IPS-20b (cell line): ENCODE measurements around the gene GJB1.

Experiments used
- H3K27ac ChIP-seq: one replicate; pipeline ENCODE4 v1.5.1; 2013; ENCODE audit warnings: low read length
- H3K27me3 ChIP-seq: 2 replicates; pipeline ENCODE4 v1.6.1; 2013; ENCODE audit warnings: mild to moderate bottlenecking, low read length, inconsistent platforms; ENCODE audit not compliant: insufficient read depth
- H3K36me3 ChIP-seq: 2 replicates; pipeline ENCODE4 v1.6.1; 2013; ENCODE audit warnings: low read depth, mild to moderate bottlenecking, inconsistent platforms, low read length, moderate library complexity; ENCODE audit not compliant: insufficient read depth
- H3K4me1 ChIP-seq: 2 replicates; pipeline ENCODE4 v1.6.1; 2013; ENCODE audit warnings: mild to moderate bottlenecking, control low read depth, inconsistent platforms, low read length, moderate library complexity; ENCODE audit not compliant: insufficient read depth
- H3K4me3 ChIP-seq: 2 replicates; pipeline ENCODE4 v1.5.1; 2013; ENCODE audit warnings: mild to moderate bottlenecking, low read length, inconsistent platforms
- H3K9ac ChIP-seq: 2 replicates; pipeline ENCODE4 v1.6.1; 2013; ENCODE audit warnings: low read depth, mild to moderate bottlenecking, inconsistent platforms, low read length, moderate library complexity
- H3K9me3 ChIP-seq: 2 replicates; pipeline ENCODE4 v1.6.1; 2013; ENCODE audit warnings: mild to moderate bottlenecking, low read depth, low read length, inconsistent platforms; ENCODE audit not compliant: insufficient read depth

Gene GJB1

GRCh38 chrX:71216485-71216884, 6.5 kb upstream of the GJB1 start:
- H3K4me1 ChIP-seq, result peaks cover 5% of the 10 kb centered on the region; the same call in 1 of the 2 replicates
- H3K36me3 ChIP-seq, result no peaks in the 10 kb centered on the region
- H3K4me3 ChIP-seq, result no peak overlapping the region
- peak overlapping the region; percentile 45; the same call in 1 of the 2 replicates for H3K9ac ChIP-seq
- H3K27me3 ChIP-seq, result no peaks in the 10 kb centered on the region
- no peak overlapping the region for H3K27ac ChIP-seq
- no peaks in the 10 kb centered on the region for H3K9me3 ChIP-seq

- no peak overlapping the region; the same call in 1 of the 2 replicates for H3K9ac ChIP-seq
Measured at GRCh38 chrX:71217298-71217697, 5.7 kb upstream of the GJB1 start.

GRCh38 chrX:71221145-71221544, 1.9 kb upstream of the GJB1 start:
- Histone ChIP-seq H3K27me3 (no peaks in the 10 kb centered on the region), H3K36me3 (no peaks in the 10 kb centered on the region)

More at GRCh38 chrX:71217298-71217697, 5.7 kb upstream of the GJB1 start:
- Histone ChIP-seq H3K4me3 (no peak overlapping the region), H3K9me3 (no peaks in the 10 kb centered on the region), H3K27ac (no peak overlapping the region), H3K27me3 (no peaks in the 10 kb centered on the region), H3K4me1 (peaks cover 5% of the 10 kb centered on the region; the same call in 1 of the 2 replicates), H3K36me3 (no peaks in the 10 kb centered on the region)

GRCh38 chrX:71224098-71224708, 1.2 kb downstream of the GJB1 start:
- no peak overlapping the region for H3K9ac ChIP-seq
- H3K27me3 ChIP-seq, result no peaks in the 10 kb centered on the region
- no peak overlapping the region for H3K4me3 ChIP-seq
- no peaks in the 10 kb centered on the region for H3K36me3 ChIP-seq
- no peaks in the 10 kb centered on the region; the same call in 1 of the 2 replicates for H3K4me1 ChIP-seq
- H3K27ac ChIP-seq, result no peak overlapping the region
- H3K9me3 ChIP-seq, result no peaks in the 10 kb centered on the region

More at GRCh38 chrX:71221145-71221544, 1.9 kb upstream of the GJB1 start:
- H3K4me1 ChIP-seq, result peaks cover 5% of the 10 kb centered on the region; the same call in 1 of the 2 replicates
- no peak overlapping the region for H3K4me3 ChIP-seq
- no peaks in the 10 kb centered on the region for H3K9me3 ChIP-seq
- no peak overlapping the region for H3K9ac ChIP-seq
- H3K27ac ChIP-seq, result no peak overlapping the region

- Histone ChIP-seq H3K27ac (no peak overlapping the region), H3K36me3 (no peaks in the 10 kb centered on the region), H3K27me3 (no peaks in the 10 kb centered on the region), H3K9ac (no peak overlapping the region), H3K4me1 (no peaks in the 10 kb centered on the region; the same call in 1 of the 2 replicates), H3K9me3 (no peaks in the 10 kb centered on the region), H3K4me3 (no peak overlapping the region)
Measured at GRCh38 chrX:71225009-71225408, 2.0 kb downstream of the GJB1 start.

GRCh38 chrX:71225676-71226075, 2.7 kb downstream of the GJB1 start:
- H3K36me3 ChIP-seq, result no peaks in the 10 kb centered on the region
- H3K27me3 ChIP-seq, result no peaks in the 10 kb centered on the region
- no peaks in the 10 kb centered on the region for H3K9me3 ChIP-seq
- no peak overlapping the region for H3K27ac ChIP-seq
- H3K9ac ChIP-seq, result no peak overlapping the region
- no peak overlapping the region for H3K4me3 ChIP-seq
- no peaks in the 10 kb centered on the region; the same call in 1 of the 2 replicates for H3K4me1 ChIP-seq

- Histone ChIP-seq H3K9ac (no peak overlapping the region), H3K4me3 (no peak overlapping the region), H3K27ac (no peak overlapping the region), H3K27me3 (no peaks in the 10 kb centered on the region), H3K36me3 (no peaks in the 10 kb centered on the region), H3K9me3 (no peaks in the 10 kb centered on the region), H3K4me1 (no peaks in the 10 kb centered on the region; the same call in 1 of the 2 replicates)
Measured at GRCh38 chrX:71227370-71228062, 4.5 kb downstream of the GJB1 start.

GRCh38 chrX:71228063-71228642, 5.1 kb downstream of the GJB1 start:
- Histone ChIP-seq H3K27me3 (no peaks in the 10 kb centered on the region), H3K36me3 (no peaks in the 10 kb centered on the region), H3K4me1 (no peaks in the 10 kb centered on the region; the same call in 1 of the 2 replicates), H3K9me3 (no peaks in the 10 kb centered on the region), H3K4me3 (no peak overlapping the region), H3K9ac (no peak overlapping the region), H3K27ac (no peak overlapping the region)

- no peak overlapping the region for H3K4me3 ChIP-seq
- H3K9ac ChIP-seq, result no peak overlapping the region
- H3K9me3 ChIP-seq, result no peaks in the 10 kb centered on the region
- no peaks in the 10 kb centered on the region for H3K27me3 ChIP-seq
- H3K36me3 ChIP-seq, result peaks cover 11% of the 10 kb centered on the region
- no peaks in the 10 kb centered on the region for H3K4me1 ChIP-seq
- H3K27ac ChIP-seq, result no peak overlapping the region
Measured at GRCh38 chrX:71235482-71235881, 12.5 kb downstream of the GJB1 start.

- H3K27ac ChIP-seq, result no peak overlapping the region
- H3K27me3 ChIP-seq, result no peaks in the 10 kb centered on the region
- no peak overlapping the region for H3K4me3 ChIP-seq
- H3K9me3 ChIP-seq, result no peaks in the 10 kb centered on the region
- no peaks in the 10 kb centered on the region for H3K4me1 ChIP-seq
- no peak overlapping the region for H3K9ac ChIP-seq
- H3K36me3 ChIP-seq, result peaks cover 24% of the 10 kb centered on the region
Measured at GRCh38 chrX:71236836-71237235, 13.8 kb downstream of the GJB1 start.

- H3K27ac ChIP-seq, result no peak overlapping the region
- peaks cover 54% of the 10 kb centered on the region for H3K36me3 ChIP-seq
- no peaks in the 10 kb centered on the region for H3K9me3 ChIP-seq
- no peak overlapping the region for H3K9ac ChIP-seq
- no peaks in the 10 kb centered on the region for H3K27me3 ChIP-seq
- no peak overlapping the region for H3K4me3 ChIP-seq
- H3K4me1 ChIP-seq, result no peaks in the 10 kb centered on the region
Measured at GRCh38 chrX:71239781-71240180, 16.8 kb downstream of the GJB1 start.

- Histone ChIP-seq H3K4me1 (no peaks in the 10 kb centered on the region), H3K27ac (no peak overlapping the region), H3K9ac (no peak overlapping the region), H3K4me3 (no peak overlapping the region), H3K27me3 (no peaks in the 10 kb centered on the region), H3K36me3 (peaks cover 68% of the 10 kb centered on the region), H3K9me3 (no peaks in the 10 kb centered on the region)
Measured at GRCh38 chrX:71241301-71241700, 18.3 kb downstream of the GJB1 start.
